ENCODE results near the gene SSTR1.

Gene SSTR1

GRCh38 chr14:38207377-38207735 is 348 bp upstream of the SSTR1 start:
- Histone ChIP-seq H3K9me3 (ENCODE audit: insufficient read depth, low read length) (peaks cover 9% of the 10 kb centered on the region; the same call in 1 of the 2 replicates), H3F3A (ENCODE audit: insufficient read depth) (no peaks in the 10 kb centered on the region), H3K4me3 (ENCODE audit: insufficient read depth, low read length, poor library complexity, severe bottlenecking) (no peak overlapping the region), H3K4me2 (ENCODE audit: low read depth, low read length, poor library complexity, severe bottlenecking) (no peak overlapping the region), H3K27me3 (ENCODE audit: low read length) (no peaks in the 10 kb centered on the region), H3K79me2 (ENCODE audit: insufficient read depth, low read length) (no peaks in the 10 kb centered on the region), H2AFZ (ENCODE audit: low read depth, low read length, severe bottlenecking) (no peak overlapping the region), H4K20me1 (ENCODE audit: low read depth, low read length) (no peaks in the 10 kb centered on the region), H3K27ac (ENCODE audit: low read depth, low read length) (no peak overlapping the region), H3K36me3 (ENCODE audit: low read length) (no peaks in the 10 kb centered on the region), H3K9ac (ENCODE audit: low read length) (no peak overlapping the region), H3K9me2 (replicated peaks; ENCODE audit: insufficient read depth, low read length) (no peaks in the 10 kb centered on the region; the same call in 1 of the 2 replicates)
- TF ChIP-seq EZH2phosphoT487 (conservative IDR thresholded peaks at IDR 0.05; ENCODE audit: low read length), result no peak
- no peak for TF ChIP-seq CTCF (IDR thresholded peaks at IDR 0.05; ENCODE audit: insufficient read depth, low read length, poor library complexity, severe bottlenecking)

- no peak for TF ChIP-seq EZH2phosphoT487 (conservative IDR thresholded peaks at IDR 0.05; ENCODE audit: low read length)
- TF ChIP-seq CTCF (IDR thresholded peaks at IDR 0.05; ENCODE audit: insufficient read depth, low read length, poor library complexity, severe bottlenecking), result no peak
- H2AFZ ChIP-seq (ENCODE audit: low read depth, low read length, severe bottlenecking), result no peak overlapping the region
- H3K9me2 ChIP-seq (replicated peaks; ENCODE audit: insufficient read depth, low read length), result no peaks in the 10 kb centered on the region; the same call in 1 of the 2 replicates
- no peak overlapping the region for H3K4me2 ChIP-seq (ENCODE audit: low read depth, low read length, poor library complexity, severe bottlenecking)
- no peaks in the 10 kb centered on the region for H3K36me3 ChIP-seq (ENCODE audit: low read length)
- no peaks in the 10 kb centered on the region for H3K27me3 ChIP-seq (ENCODE audit: low read length)
- no peaks in the 10 kb centered on the region for H4K20me1 ChIP-seq (ENCODE audit: low read depth, low read length)
- no peaks in the 10 kb centered on the region for H3F3A ChIP-seq (ENCODE audit: insufficient read depth)
- H3K9ac ChIP-seq (ENCODE audit: low read length), result no peak overlapping the region
- no peak overlapping the region for H3K27ac ChIP-seq (ENCODE audit: low read depth, low read length)
- H3K4me3 ChIP-seq (ENCODE audit: insufficient read depth, low read length, poor library complexity, severe bottlenecking), result no peak overlapping the region
- H3K9me3 ChIP-seq (ENCODE audit: insufficient read depth, low read length), result peaks cover 9% of the 10 kb centered on the region; the same call in 1 of the 2 replicates
- H3K79me2 ChIP-seq (ENCODE audit: insufficient read depth, low read length), result no peaks in the 10 kb centered on the region
These were observed 1.2 kb downstream of the SSTR1 start for GRCh38 chr14:38208618-38209562.

- Histone ChIP-seq H3K27me3 (ENCODE audit: low read length) (no peaks in the 10 kb centered on the region), H3F3A (ENCODE audit: insufficient read depth) (no peaks in the 10 kb centered on the region), H3K79me2 (ENCODE audit: insufficient read depth, low read length) (no peaks in the 10 kb centered on the region), H3K9me3 (ENCODE audit: insufficient read depth, low read length) (peaks cover 9% of the 10 kb centered on the region; the same call in 1 of the 2 replicates), H3K27ac (ENCODE audit: low read depth, low read length) (no peak overlapping the region), H3K4me2 (ENCODE audit: low read depth, low read length, poor library complexity, severe bottlenecking) (no peak overlapping the region), H3K9ac (ENCODE audit: low read length) (no peak overlapping the region), H3K36me3 (ENCODE audit: low read length) (no peaks in the 10 kb centered on the region), H3K9me2 (replicated peaks; ENCODE audit: insufficient read depth, low read length) (no peaks in the 10 kb centered on the region), H4K20me1 (ENCODE audit: low read depth, low read length) (no peaks in the 10 kb centered on the region), H2AFZ (ENCODE audit: low read depth, low read length, severe bottlenecking) (no peak overlapping the region), H3K4me3 (ENCODE audit: insufficient read depth, low read length, poor library complexity, severe bottlenecking) (no peak overlapping the region)
- TF ChIP-seq CTCF (IDR thresholded peaks at IDR 0.05; ENCODE audit: insufficient read depth, low read length, poor library complexity, severe bottlenecking) (no peak), EZH2phosphoT487 (conservative IDR thresholded peaks at IDR 0.05; ENCODE audit: low read length) (no peak)
These were observed 2.2 kb downstream of the SSTR1 start for GRCh38 chr14:38209572-38210557.
